HFFc6 (cell line): ENCODE results near the gene MPPED1. TPM values are rescaled to one million over a fixed set of nuclear protein-coding genes. Genes with fewer than 3 reads are reported as not detected.

ENCODE experiments used
- DNase-seq: peaks from one replicate; pipeline ENCODE4 v3.0.0-alpha.2; 2018
- H3K27ac Mint-ChIP-seq: 2 replicates; pipeline ENCODE4 v1.8.0; 2020; ENCODE audit warnings: mild to moderate bottlenecking, mixed read lengths
- H3K27me3 Mint-ChIP-seq: 2 replicates; pipeline ENCODE4 v1.8.0; 2021; ENCODE audit warnings: mild to moderate bottlenecking, moderate library complexity, mixed read lengths; ENCODE audit not compliant: insufficient read depth
- H3K36me3 Mint-ChIP-seq: 2 replicates; pipeline ENCODE4 v1.8.0; 2021; ENCODE audit warnings: low read depth, mixed read lengths
- H3K4me1 Mint-ChIP-seq: 2 replicates; pipeline ENCODE4 v1.8.0; 2020; ENCODE audit warnings: low read depth, mixed read lengths
- H3K4me3 Mint-ChIP-seq: 2 replicates; pipeline ENCODE4 v1.8.0; 2020; ENCODE audit warnings: mild to moderate bottlenecking, moderate library complexity, mixed read lengths
- H3K9me3 Mint-ChIP-seq: 2 replicates; pipeline ENCODE4 v1.8.0; 2020; ENCODE audit warnings: mild to moderate bottlenecking, mixed read lengths
- CTCF ChIP-seq: fragments of 200-600 bp; sonication (generic); IDR thresholded peaks from 2 replicates; pipeline ENCODE4 v1.5.0; 2021; ENCODE audit warnings: antibody characterized with exemption, mild to moderate bottlenecking
- long read RNA-seq: library from polyadenylated mRNA; unstranded; transcript quantifications from one replicate; pipeline ENCODE4 v2.0.0, GENCODE V29; 2019
- total RNA-seq, 6 experiments: library from RNA; stranded (reverse); fragmentation: NEBNext Ultra II Directional; extraction: Animal tissue kit (Norgen Biotek cat#: 25700); gene quantifications; 2 replicates in 1 of 6; 3 replicates in 5 of 6; pipeline ENCODE4 v1.2.3, GENCODE V29; 2021

MPPED1 gene, protein sequence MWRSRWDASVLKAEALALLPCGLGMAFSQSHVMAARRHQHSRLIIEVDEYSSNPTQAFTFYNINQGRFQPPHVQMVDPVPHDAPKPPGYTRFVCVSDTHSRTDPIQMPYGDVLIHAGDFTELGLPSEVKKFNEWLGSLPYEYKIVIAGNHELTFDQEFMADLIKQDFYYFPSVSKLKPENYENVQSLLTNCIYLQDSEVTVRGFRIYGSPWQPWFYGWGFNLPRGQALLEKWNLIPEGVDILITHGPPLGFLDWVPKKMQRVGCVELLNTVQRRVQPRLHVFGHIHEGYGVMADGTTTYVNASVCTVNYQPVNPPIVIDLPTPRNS
- total RNA-seq = not detected
- long read RNA-seq = 0 reads

GRCh38 chr22:43411869-43412807 lies at the start of gene MPPED1:
Gene MPPED1 (plus strand): TSS chr22:43412014. CDS start chr22:43424986, 12,972 bp downstream.
- H3K4me3 Mint-ChIP-seq = no peak within 1 kb of the TSS
- H3K27me3 Mint-ChIP-seq = peaks cover 46% of the 10 kb centered on the region
- no peak within 1 kb of the TSS for H3K27ac Mint-ChIP-seq
- H3K4me1 Mint-ChIP-seq = no peaks in the 10 kb centered on the region
- TF ChIP-seq CTCF = no peak
- no peak for DNase-seq
- H3K36me3 Mint-ChIP-seq = no peaks in the 10 kb centered on the region
- H3K9me3 Mint-ChIP-seq = no peaks in the 10 kb centered on the region

GRCh38 chr22:43363315-43364168 lies 48.3 kb upstream of the MPPED1 start:
- TF ChIP-seq CTCF = no peak
- no peaks in the 10 kb centered on the region for H3K4me1 Mint-ChIP-seq
- peaks cover 30% of the 10 kb centered on the region for H3K27me3 Mint-ChIP-seq
- H3K9me3 Mint-ChIP-seq = no peaks in the 10 kb centered on the region
- H3K36me3 Mint-ChIP-seq = no peaks in the 10 kb centered on the region
- no peak for DNase-seq
- H3K27ac Mint-ChIP-seq = no peak overlapping the region
- H3K4me3 Mint-ChIP-seq = no peak overlapping the region

- Mint-ChIP-seq H3K36me3 (no peaks in the 10 kb centered on the region), H3K9me3 (no peaks in the 10 kb centered on the region), H3K27me3 (peaks cover 27% of the 10 kb centered on the region), H3K4me3 (no peak overlapping the region), H3K4me1 (peaks cover under 1% of the 10 kb centered on the region; the same call in 1 of the 2 replicates), H3K27ac (no peak overlapping the region)
- no peak for TF ChIP-seq CTCF
- DNase-seq = no peak
These were observed 47.7 kb upstream of the MPPED1 start for GRCh38 chr22:43364169-43364435.

DNA sequence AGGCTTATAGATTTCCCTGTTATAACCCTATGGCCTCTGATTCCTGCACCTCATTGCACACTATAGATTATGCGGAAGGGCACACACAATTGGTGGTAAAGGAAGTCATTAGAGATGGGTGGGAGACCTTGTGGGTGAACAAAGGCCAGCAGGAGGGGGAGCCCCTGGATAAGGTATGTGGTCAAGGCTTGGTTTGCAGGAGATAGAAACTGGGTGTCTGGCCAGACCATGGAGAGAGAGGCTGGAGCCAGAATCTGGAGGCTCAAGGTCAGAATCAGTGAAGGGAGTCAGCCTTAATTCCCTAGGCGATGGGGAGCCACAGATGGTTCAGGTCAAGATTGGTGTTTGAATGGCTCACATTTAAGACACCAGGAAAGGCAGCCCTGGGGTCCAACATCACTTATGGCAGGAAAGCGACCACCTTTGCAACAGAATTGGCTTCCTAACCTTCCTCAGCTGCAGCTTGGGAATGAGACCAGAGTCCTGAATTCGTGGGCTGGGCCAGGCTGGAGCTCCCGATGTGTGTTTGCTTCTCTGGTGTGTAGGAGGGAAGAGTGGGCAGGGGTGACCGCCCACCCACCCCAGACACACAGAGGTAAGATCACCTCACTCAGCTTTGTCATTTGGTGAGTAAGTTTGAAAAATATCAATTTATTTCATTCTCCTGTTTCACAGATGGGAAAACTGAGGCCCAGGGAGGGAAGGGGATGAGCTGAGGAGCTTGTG lies 45.9 kb upstream of the MPPED1 start:
- TF ChIP-seq CTCF = no peak
- Mint-ChIP-seq H3K4me1 (peaks cover 5% of the 10 kb centered on the region; the same call in 1 of the 2 replicates), H3K4me3 (no peak overlapping the region), H3K27ac (no peak overlapping the region), H3K36me3 (no peaks in the 10 kb centered on the region), H3K9me3 (no peaks in the 10 kb centered on the region), H3K27me3 (peaks cover 29% of the 10 kb centered on the region; the same call in 1 of the 2 replicates)
- DNase-seq = no peak
